Transverse colon (tissue), 4 donors: ENCODE results near the gene NOL3. TPM values are rescaled to one million over a fixed set of nuclear protein-coding genes. Genes with fewer than 3 reads are reported as not detected.

Source experiments
- DNase-seq: peaks from one replicate; pipeline ENCODE4 v3.0.0-alpha.2; 2019
- H3K27ac ChIP-seq, 4 donors: fragments of 200-600 bp; sonication (generic); 2 replicates each; pipeline ENCODE4 v1.5.1; 2016 to 2018; ENCODE audit warnings: inconsistent platforms in 4 of 4
- H3K27me3 ChIP-seq: fragments of 200-600 bp; sonication (generic); 2 replicates; pipeline ENCODE4 v1.5.1; 2017; ENCODE audit warnings: inconsistent platforms
- H3K36me3 ChIP-seq, 4 donors: fragments of 200-600 bp; sonication (generic); 2 replicates each; pipeline ENCODE4 v1.5.1; 2017 to 2019; ENCODE audit warnings: inconsistent platforms in 4 of 4
- H3K4me1 ChIP-seq, 4 donors: fragments of 200-600 bp; sonication (generic); 2 replicates each; pipeline ENCODE4 v1.5.1; 2017 to 2020; ENCODE audit warnings: inconsistent platforms in 4 of 4
- H3K4me3 ChIP-seq, 4 donors: fragments of 200-600 bp; sonication (generic); 1 replicate in 1 of 4; 2 replicates in 3 of 4; pipeline versions ENCODE4 v1.5.1 to v1.6.1; 2017 to 2019; ENCODE audit warnings: inconsistent platforms in 4 of 4
- H3K9me3 ChIP-seq, 2 donors: fragments of 200-600 bp; sonication (generic); 2 replicates each; pipeline ENCODE4 v1.5.1; 2017 to 2019; ENCODE audit warnings: inconsistent platforms in 2 of 2
- CTCF ChIP-seq, 5 experiments: fragments of 200-600 bp in 3 of 5; fragments of 450-650 bp in 2 of 5; sonication (generic) in 3 of 5; IDR thresholded peaks; 1 replicate in 2 of 5; 2 replicates in 3 of 5; pipeline ENCODE4 v1.5.1; 2016 to 2017; ENCODE audit warnings: antibody characterized with exemption in 5 of 5, inconsistent platforms in 3 of 5, mild to moderate bottlenecking in 2 of 5, moderate library complexity in 1 of 5
- EP300 ChIP-seq: sonication (generic); formaldehyde crosslinking; IDR thresholded peaks from one replicate; pipeline ENCODE4 v1.6.1; 2017; ENCODE audit warnings: antibody characterized with exemption, low read depth
- POLR2A ChIP-seq: fragments of 450-650 bp; IDR thresholded peaks from one replicate; pipeline ENCODE4 v1.6.1; 2016; ENCODE audit warnings: antibody characterized with exemption, mild to moderate bottlenecking, moderate library complexity
- POLR2AphosphoS5 ChIP-seq, 3 donors: sonication (generic); formaldehyde crosslinking; IDR thresholded peaks; one replicate each; pipeline ENCODE4 v1.6.1; 2016; ENCODE audit warnings: antibody characterized with exemption in 3 of 3
- WGBS, 2 donors: methylation state at CpG; one replicate each; pipeline ENCODE4 v1.1.5; 2018; ENCODE audit warnings: low coverage in 1 of 2; 5-methylcytosine and 5-hydroxymethylcytosine counted together
- in situ Hi-C, 4 donors: fragments of 200-750 bp; cut with MboI; loops; one replicate each; pipeline versions ENCODE4 v1.15.0 to v1.15.1; 2017; ENCODE audit warnings: low sequenced_read_pairs in 3 of 4, low pct_ligation_motif_present in 1 of 4, low pct_unique_long_range_greater_than_20kb in 1 of 4
- intact Hi-C: fragments of 100-400 bp; cut with DNase I; formaldehyde crosslinking; loops from one replicate; pipeline ENCODE4 v1.15.1; 2023; ENCODE audit warnings: low total_unique reads
- total RNA-seq, 4 donors: library from RNA; depleted of rRNA; stranded (reverse); fragments of >200 nt; gene quantifications; one replicate each; pipeline ENCODE4 v1.1.0, GENCODE V29; 2016

The NOL3 gene
- total RNA-seq, 4 donors from 2014 or later = 39.5 to 65.9 (median 41.2) TPM

- H3K27me3 ChIP-seq = no peaks in the 10 kb centered on the region
- H3K27ac ChIP-seq = no peak overlapping the region
- no peak overlapping the region for H3K4me3 ChIP-seq
- no peaks in the 10 kb centered on the region for H3K36me3 ChIP-seq
- no peaks in the 10 kb centered on the region for H3K9me3 ChIP-seq
- no peak for DNase-seq
- whole genome bisulfite sequencing, 2 donors = 40 to 78% methylated on average over 1 to 8 of the region's 8 CpGs
- TF ChIP-seq POLR2AphosphoS5 (IDR thresholded peaks at IDR 0.05) = no peak
- in situ Hi-C loops = no loop called here
- H3K4me1 ChIP-seq = no peaks in the 10 kb centered on the region
- intact Hi-C loops = no loop called here
Measured at GRCh38 chr16:67209565-67209964, 39.2 kb downstream of the NOL3 start.

- no peaks in the 10 kb centered on the region for H3K36me3 ChIP-seq
- 89% methylated on average over 21 of the region's 25 CpGs; no CpG with 5 or more reads in 1 of the 2 donors for WGBS, 2 donors
- H3K9me3 ChIP-seq = no peaks in the 10 kb centered on the region
- no peak for DNase-seq
- no peaks in the 10 kb centered on the region for H3K4me1 ChIP-seq
- in situ Hi-C loops = no loop called here
- no peak overlapping the region for H3K4me3 ChIP-seq
- intact Hi-C loops = no loop called here
- H3K27ac ChIP-seq = no peak overlapping the region
- no peaks in the 10 kb centered on the region for H3K27me3 ChIP-seq
- TF ChIP-seq CTCF (IDR thresholded peaks at IDR 0.05) (no peak), POLR2AphosphoS5 (IDR thresholded peaks at IDR 0.05) (no peak), EP300 (no peak), POLR2A (no peak)
Measured at GRCh38 chr16:67210069-67210937, 40.0 kb downstream of the NOL3 start.

GRCh38 chr16:67211674-67212073 lies 41.3 kb downstream of the NOL3 start:
- intact Hi-C loops = no loop called here
- DNase-seq = no peak

DNA sequence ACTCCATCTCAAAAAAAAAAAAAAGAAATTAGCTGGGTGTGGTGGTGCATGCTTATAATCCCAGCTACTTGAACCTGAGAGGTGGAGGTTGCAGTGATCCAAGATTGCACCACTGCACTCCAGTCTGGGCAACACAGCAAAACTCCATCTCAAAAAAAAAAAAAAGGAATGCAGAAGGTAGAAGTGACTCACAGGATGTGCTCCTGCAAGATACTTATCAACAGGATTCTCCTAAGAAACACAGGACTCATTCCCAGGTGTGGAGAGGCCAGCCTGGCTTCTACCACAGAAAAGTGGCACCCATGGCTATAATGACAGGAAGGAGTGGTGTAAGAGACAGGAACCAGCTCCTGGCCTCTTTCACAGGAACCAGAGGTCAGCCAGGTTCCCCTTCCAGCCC lies 42.4 kb downstream of the NOL3 start:
- no peaks in the 10 kb centered on the region for H3K36me3 ChIP-seq
- H3K4me3 ChIP-seq = no peak overlapping the region
- intact Hi-C loops = no loop called here
- in situ Hi-C loops = no loop called here
- H3K27ac ChIP-seq = no peak overlapping the region
- TF ChIP-seq EP300 (no peak), POLR2A (no peak), POLR2AphosphoS5 (IDR thresholded peaks at IDR 0.05) (no peak), CTCF (IDR thresholded peaks at IDR 0.05) (no peak)
- H3K9me3 ChIP-seq = no peaks in the 10 kb centered on the region
- H3K27me3 ChIP-seq = no peaks in the 10 kb centered on the region
- DNase-seq = no peak
- H3K4me1 ChIP-seq = no peaks in the 10 kb centered on the region

More at GRCh38 chr16:67211674-67212073, 41.3 kb downstream of the NOL3 start:
- 80 to 83% methylated on average over 1 to 7 of the region's 7 CpGs for WGBS, 2 donors
- Histone ChIP-seq H3K36me3 (no peaks in the 10 kb centered on the region), H3K4me1 (no peaks in the 10 kb centered on the region), H3K27me3 (no peaks in the 10 kb centered on the region), H3K4me3 (no peak overlapping the region), H3K27ac (no peak overlapping the region), H3K9me3 (no peaks in the 10 kb centered on the region)
- TF ChIP-seq POLR2AphosphoS5 (IDR thresholded peaks at IDR 0.05) (no peak), EP300 (no peak), POLR2A (no peak), CTCF (IDR thresholded peaks at IDR 0.05) (no peak)
- in situ Hi-C loops = no loop called here
